MCF 10A (cell line): Measurements from ENCODE around the gene MCC. TPM values are rescaled to one million over a fixed set of nuclear protein-coding genes. Genes with fewer than 3 reads are reported as not detected.

Source experiments
- BruUV-seq: library from RNA; stranded (reverse); fragments of 400-500 nt; replicated peaks from 2 replicates; lab custom pipeline; 2021; lab: Mats Ljungman, UMichigan
- CTCF ChIA-PET: fragments of 300-600 bp; sonication (Branson Sonifier 250); formaldehyde crosslinking; extraction: SDS; loops from one replicate; lab custom pipeline; 2021; ENCODE audit warnings: antibody characterized with exemption, inconsistent platforms; lab: Yijun Ruan, JAX
- POLR2A ChIA-PET: fragments of 300-600, 350-650 bp; sonication (Branson Sonifier 250); formaldehyde crosslinking; extraction: SDS; loops from one replicate; lab custom pipeline; 2020; ENCODE audit warnings: antibody characterized with exemption, inconsistent platforms; lab: Yijun Ruan, JAX
- DNase-seq: peaks from one replicate; pipeline ENCODE4 v3.0.0-alpha.2; 2018; ENCODE audit not compliant: unreplicated experiment
- H3K27ac Mint-ChIP-seq: one replicate; pipeline ENCODE4 v1.8.0; 2022; ENCODE audit warnings: mild to moderate bottlenecking, low read depth, mixed read lengths; ENCODE audit not compliant: unreplicated experiment
- H3K27me3 Mint-ChIP-seq: one replicate; pipeline ENCODE4 v1.8.0; 2022; ENCODE audit warnings: mixed read lengths; ENCODE audit not compliant: insufficient read depth, unreplicated experiment
- H3K36me3 Mint-ChIP-seq: one replicate; pipeline ENCODE4 v1.8.0; 2022; ENCODE audit warnings: mild to moderate bottlenecking, moderate library complexity, mixed read lengths; ENCODE audit not compliant: insufficient read depth, unreplicated experiment
- H3K4me1 Mint-ChIP-seq: one replicate; pipeline ENCODE4 v1.8.0; 2022; ENCODE audit warnings: mixed read lengths; ENCODE audit not compliant: insufficient read depth, unreplicated experiment
- H3K4me3 Mint-ChIP-seq: one replicate; pipeline ENCODE4 v1.8.0; 2022; ENCODE audit warnings: mild to moderate bottlenecking, moderate library complexity, mixed read lengths; ENCODE audit not compliant: unreplicated experiment
- H3K9me3 Mint-ChIP-seq: one replicate; pipeline ENCODE4 v1.8.0; 2022; ENCODE audit warnings: mixed read lengths; ENCODE audit not compliant: unreplicated experiment
- intact Hi-C: fragments of 100-400 bp; cut with micrococcal nuclease; formaldehyde crosslinking; loops from 2 replicates; pipeline ENCODE4 v1.14.1; 2022
- total RNA-seq: library from RNA; stranded (reverse); gene quantifications from 2 replicates; pipeline ENCODE4 v1.2.3, GENCODE V29; 2022
- TF ChIP-seq, protein P1 (sequence below): fragments of 200-600 bp; IDR thresholded peaks from one replicate; pipeline ENCODE4 v1.8.0; 2022; ENCODE audit warnings: antibody characterized with exemption, mild to moderate bottlenecking; ENCODE audit not compliant: unreplicated experiment

Gene MCC
- total RNA-seq, 1 experiment from 2014 or later: 25.3 TPM

DNA sequence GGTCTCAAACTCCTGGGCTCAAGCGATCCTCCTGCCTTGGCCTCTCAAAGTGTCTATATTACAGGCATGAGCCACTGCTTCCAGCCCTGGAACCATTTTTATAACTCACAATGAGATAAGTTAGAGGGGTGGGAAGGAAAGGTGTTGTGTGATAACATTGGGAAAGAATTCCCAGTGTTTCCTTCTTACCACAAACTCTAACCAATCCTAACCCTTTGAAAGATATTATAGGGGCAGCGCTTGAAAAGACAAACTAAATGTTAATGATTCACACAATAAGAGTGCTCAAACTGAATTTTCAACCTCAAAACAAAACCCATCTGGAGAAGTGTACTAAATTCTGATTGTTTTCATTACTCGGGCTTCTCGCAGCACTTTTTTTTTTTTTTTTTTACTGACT is 163.2 kb downstream of the MCC start:
- TF ChIP-seq, protein P1, sequence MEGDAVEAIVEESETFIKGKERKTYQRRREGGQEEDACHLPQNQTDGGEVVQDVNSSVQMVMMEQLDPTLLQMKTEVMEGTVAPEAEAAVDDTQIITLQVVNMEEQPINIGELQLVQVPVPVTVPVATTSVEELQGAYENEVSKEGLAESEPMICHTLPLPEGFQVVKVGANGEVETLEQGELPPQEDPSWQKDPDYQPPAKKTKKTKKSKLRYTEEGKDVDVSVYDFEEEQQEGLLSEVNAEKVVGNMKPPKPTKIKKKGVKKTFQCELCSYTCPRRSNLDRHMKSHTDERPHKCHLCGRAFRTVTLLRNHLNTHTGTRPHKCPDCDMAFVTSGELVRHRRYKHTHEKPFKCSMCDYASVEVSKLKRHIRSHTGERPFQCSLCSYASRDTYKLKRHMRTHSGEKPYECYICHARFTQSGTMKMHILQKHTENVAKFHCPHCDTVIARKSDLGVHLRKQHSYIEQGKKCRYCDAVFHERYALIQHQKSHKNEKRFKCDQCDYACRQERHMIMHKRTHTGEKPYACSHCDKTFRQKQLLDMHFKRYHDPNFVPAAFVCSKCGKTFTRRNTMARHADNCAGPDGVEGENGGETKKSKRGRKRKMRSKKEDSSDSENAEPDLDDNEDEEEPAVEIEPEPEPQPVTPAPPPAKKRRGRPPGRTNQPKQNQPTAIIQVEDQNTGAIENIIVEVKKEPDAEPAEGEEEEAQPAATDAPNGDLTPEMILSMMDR: no peak
- H3K4me1 Mint-ChIP-seq: peaks cover 7% of the 10 kb centered on the region
- H3K4me3 Mint-ChIP-seq: no peak overlapping the region
- CTCF ChIA-PET: interaction anchor here (0.8 to 0.9 kb wide), 2 partner anchors 11 to 328 kb away, joined by 3 read pairs; no protein-coding TSS in a partner anchor
- H3K36me3 Mint-ChIP-seq: peaks cover 6% of the 10 kb centered on the region
- H3K9me3 Mint-ChIP-seq: no peaks in the 10 kb centered on the region
- intact Hi-C loops: no loop called here
- DNase-seq: no peak
- no peak overlapping the region for H3K27ac Mint-ChIP-seq
- no peaks in the 10 kb centered on the region for H3K27me3 Mint-ChIP-seq
- BruUV-seq: no TSS peak
- POLR2A ChIA-PET: interaction anchor here (0.6 to 0.8 kb wide), 2 partner anchors 12 to 76 kb away, joined by 3 read pairs; no protein-coding TSS in a partner anchor

DNA sequence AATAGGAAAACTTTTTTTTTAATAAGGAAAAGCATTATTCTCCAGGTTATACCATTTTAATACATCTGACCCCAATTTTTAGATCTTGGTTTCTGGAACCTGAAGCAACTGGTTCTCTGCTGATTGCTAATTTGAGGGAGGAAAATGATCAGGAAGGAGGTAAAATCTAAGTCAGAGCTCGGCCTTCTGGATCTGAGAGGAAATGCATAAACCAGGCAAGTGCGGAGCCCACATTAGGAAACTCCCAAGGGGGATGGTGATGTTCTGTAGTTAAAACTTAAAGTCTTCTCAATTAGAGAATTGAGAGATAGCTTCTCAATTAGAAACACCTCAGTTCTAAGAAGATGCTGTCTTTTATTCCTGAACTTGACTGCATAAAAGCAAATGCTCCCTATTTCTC is 167.0 kb downstream of the MCC start:
- intact Hi-C loops: no loop called here
- CTCF ChIA-PET: interaction anchor here (0.5 to 1.8 kb wide), 5 partner anchors 9 to 331 kb away, joined by 3 to 9 read pairs (median 3); no protein-coding TSS in a partner anchor
- DNase-seq: no peak
- BruUV-seq: no TSS peak
- H3K27ac Mint-ChIP-seq: no peak overlapping the region
- TF ChIP-seq, protein P1: no peak
- H3K4me3 Mint-ChIP-seq: no peak overlapping the region
- H3K4me1 Mint-ChIP-seq: no peaks in the 10 kb centered on the region
- POLR2A ChIA-PET: interaction anchor here (1.3 to 1.6 kb wide), 2 partner anchors 9 to 26 kb away, joined by 3 to 4 read pairs; no protein-coding TSS in a partner anchor
- no peaks in the 10 kb centered on the region for H3K27me3 Mint-ChIP-seq
- H3K9me3 Mint-ChIP-seq: no peaks in the 10 kb centered on the region
- no peaks in the 10 kb centered on the region for H3K36me3 Mint-ChIP-seq

DNA sequence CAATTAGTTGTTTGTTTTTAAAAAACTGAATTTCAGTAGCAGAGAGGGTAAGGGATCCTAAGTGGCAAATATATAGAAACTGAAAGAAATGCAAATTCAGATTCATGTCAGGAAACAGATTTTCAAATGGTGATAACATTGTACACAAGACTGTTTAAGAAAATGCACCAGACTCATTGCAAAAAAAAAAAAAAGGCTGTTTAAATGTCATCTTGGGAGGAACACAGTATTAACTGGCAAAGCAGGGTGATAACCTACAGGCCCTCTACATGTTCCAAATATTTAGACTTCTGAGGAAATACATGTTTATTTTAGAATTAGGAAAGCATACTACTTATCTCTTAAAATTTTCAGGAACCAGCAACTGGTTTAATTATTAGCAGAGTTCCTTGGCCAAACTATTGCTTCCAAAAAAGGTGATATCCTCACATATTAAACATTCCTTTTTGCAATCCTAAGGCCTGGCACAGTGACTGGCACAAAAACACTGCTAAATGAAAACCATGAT is 167.9 kb downstream of the MCC start:
- CTCF ChIA-PET: no interaction called here
- intact Hi-C loops: no loop called here
- Mint-ChIP-seq H3K9me3 (no peaks in the 10 kb centered on the region), H3K27me3 (no peaks in the 10 kb centered on the region), H3K27ac (no peak overlapping the region), H3K36me3 (no peaks in the 10 kb centered on the region), H3K4me1 (no peaks in the 10 kb centered on the region), H3K4me3 (no peak overlapping the region)
- BruUV-seq: no TSS peak
- POLR2A ChIA-PET: no interaction called here
- DNase-seq: no peak
- TF ChIP-seq, protein P1: no peak

DNA sequence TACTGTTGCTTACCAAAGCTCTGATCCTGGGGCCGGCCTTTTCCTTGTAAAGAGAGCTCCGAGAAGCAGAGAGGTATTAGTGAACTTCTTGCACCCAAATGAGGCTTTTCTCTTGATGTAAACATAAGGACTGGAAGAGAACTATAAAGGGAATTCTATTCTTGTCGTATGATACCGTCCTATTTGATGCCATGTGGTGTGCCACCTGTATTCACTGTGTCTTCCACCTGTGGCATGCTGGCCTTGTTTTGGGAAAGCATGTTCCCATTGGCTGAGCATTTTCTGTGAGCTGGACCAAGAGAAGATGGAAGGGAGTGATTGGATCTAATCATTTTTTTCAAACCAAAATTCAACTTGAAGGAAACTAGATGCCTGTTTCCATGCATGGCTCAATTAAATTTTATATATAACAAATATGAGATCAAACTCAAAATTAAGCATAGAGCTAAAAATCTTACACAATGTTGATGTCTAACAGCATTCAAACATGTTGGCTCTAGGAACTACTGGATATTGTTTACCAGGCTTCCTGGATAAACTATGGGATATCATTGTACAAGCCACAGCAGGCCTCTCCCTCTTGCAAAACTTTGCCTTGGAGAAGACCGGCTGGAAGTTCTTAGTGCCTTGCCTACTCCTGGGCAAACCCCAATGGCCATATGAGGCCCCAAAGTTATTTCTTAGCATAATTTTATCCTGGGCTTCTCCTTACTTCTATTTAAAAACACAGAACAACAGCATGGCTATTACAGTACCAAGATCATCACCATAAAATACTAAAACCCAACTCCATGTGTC is 168.8 kb downstream of the MCC start:
- intact Hi-C loops: no loop called here
- ChIA-PET CTCF (interaction anchor here (0.6 to 1.6 kb wide), 9 partner anchors 9 to 737 kb away, joined by 3 to 6 read pairs (median 3); no protein-coding TSS in a partner anchor), POLR2A (interaction anchor here (0.8 to 1.7 kb wide), 7 partner anchors 11 to 197 kb away, joined by 3 to 5 read pairs (median 3); no protein-coding TSS in a partner anchor)
- Mint-ChIP-seq H3K4me3 (no peak overlapping the region), H3K4me1 (no peaks in the 10 kb centered on the region), H3K36me3 (no peaks in the 10 kb centered on the region), H3K9me3 (no peaks in the 10 kb centered on the region), H3K27me3 (no peaks in the 10 kb centered on the region), H3K27ac (no peak overlapping the region)
- peak; percentile 52 for DNase-seq
- TF ChIP-seq, protein P1: no peak
- no TSS peak for BruUV-seq
